Fibroblast of pulmonary artery (primary cell): Measurements from ENCODE around the gene CDH6.

ENCODE experiments used
- DNase-seq: peaks from one replicate; pipeline ENCODE4 v3.0.0-alpha.2; 2010; ENCODE audit warnings: low read depth
- H3K4me3 ChIP-seq: replicated peaks from 2 replicates; pipeline ENCODE4 v1.5.1; 2011; ENCODE audit warnings: low read depth, mild to moderate bottlenecking, control low read depth, low read length, moderate library complexity
- CTCF ChIP-seq: IDR thresholded peaks from 2 replicates; pipeline ENCODE4 v1.5.1; 2011; ENCODE audit warnings: mild to moderate bottlenecking, control low read depth, low read length, inconsistent platforms; ENCODE audit errors: missing control alignments

The CDH6 gene

GRCh38 chr5:31185951-31186350, 7.5 kb upstream of the CDH6 start:
- no peak overlapping the region for H3K4me3 ChIP-seq
- no peak for TF ChIP-seq CTCF
- no peak for DNase-seq

- no peak overlapping the region for H3K4me3 ChIP-seq
- DNase-seq: peak; percentile 66
- peak; percentile 85 for TF ChIP-seq CTCF
Measured at GRCh38 chr5:31186672-31187267, 6.7 kb upstream of the CDH6 start.

GRCh38 chr5:31187591-31187990, 5.9 kb upstream of the CDH6 start:
- TF ChIP-seq CTCF: no peak
- no peak overlapping the region for H3K4me3 ChIP-seq
- no peak for DNase-seq

GRCh38 chr5:31192442-31192841, 1.0 kb upstream of the CDH6 start:
- no peak for DNase-seq
- no peak for TF ChIP-seq CTCF
- H3K4me3 ChIP-seq: no peak overlapping the region

DNA sequence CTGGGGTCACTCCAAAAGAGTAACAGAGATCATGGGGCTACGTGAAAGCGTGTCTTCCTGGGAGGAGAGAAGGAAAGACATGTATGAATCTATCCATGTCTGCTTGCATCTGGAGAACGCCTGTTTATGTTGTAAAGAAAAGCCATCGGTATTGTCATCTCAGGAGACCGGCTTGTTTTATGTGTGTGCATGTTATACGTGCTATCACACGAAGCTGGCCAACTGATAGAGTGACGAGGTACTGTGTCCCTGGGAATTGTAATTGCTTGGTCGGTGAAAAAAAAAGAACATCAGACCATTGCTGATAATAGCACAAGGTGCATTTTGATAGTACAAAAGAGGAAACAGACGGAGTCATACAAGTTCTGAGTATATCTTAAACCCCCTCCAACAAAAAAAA, 370 bp upstream of the CDH6 start:
- no peak for TF ChIP-seq CTCF
- no peak overlapping the region for H3K4me3 ChIP-seq
- no peak for DNase-seq

GRCh38 chr5:31194468-31194813, 955 bp downstream of the CDH6 start:
- peak overlapping the region; percentile 51 for H3K4me3 ChIP-seq
- peak; percentile 14 for DNase-seq
- no peak for TF ChIP-seq CTCF

DNA sequence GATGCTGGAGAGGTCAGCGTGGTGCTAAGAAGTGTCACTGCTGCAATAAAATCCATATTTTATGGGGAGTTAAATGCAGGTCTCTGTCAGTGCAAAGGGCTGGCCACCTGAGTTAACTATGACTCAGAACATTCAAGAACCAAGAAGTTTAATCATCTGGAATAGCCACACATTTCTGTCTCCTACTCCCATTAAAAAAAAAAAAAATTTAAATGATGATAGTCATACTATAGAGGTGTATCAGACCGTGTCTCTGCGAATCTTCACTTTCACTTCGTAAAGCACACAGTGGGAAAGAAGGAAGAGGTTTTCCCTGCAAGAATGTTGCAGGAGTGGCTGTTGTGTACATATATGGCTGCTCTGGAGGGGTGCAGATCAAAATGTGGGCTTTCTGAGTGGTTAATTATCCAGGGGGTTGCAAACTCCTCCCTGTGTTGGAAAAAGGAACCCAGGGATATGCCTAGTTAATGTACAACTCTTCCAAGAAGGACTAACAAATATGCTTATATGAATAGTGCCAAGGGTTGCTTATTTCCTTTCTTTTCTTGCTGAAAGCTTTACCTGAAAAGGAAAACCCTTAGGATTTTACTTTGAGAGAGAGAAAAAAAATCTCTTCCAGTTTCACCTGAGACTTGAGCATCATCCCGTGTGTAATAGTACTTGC, 1.5 kb downstream of the CDH6 start:
- no peak for TF ChIP-seq CTCF
- H3K4me3 ChIP-seq: peak overlapping the region; percentile 51
- no peak for DNase-seq
